ENCODE data around the gene CTTNBP2.

CTTNBP2 gene

DNA sequence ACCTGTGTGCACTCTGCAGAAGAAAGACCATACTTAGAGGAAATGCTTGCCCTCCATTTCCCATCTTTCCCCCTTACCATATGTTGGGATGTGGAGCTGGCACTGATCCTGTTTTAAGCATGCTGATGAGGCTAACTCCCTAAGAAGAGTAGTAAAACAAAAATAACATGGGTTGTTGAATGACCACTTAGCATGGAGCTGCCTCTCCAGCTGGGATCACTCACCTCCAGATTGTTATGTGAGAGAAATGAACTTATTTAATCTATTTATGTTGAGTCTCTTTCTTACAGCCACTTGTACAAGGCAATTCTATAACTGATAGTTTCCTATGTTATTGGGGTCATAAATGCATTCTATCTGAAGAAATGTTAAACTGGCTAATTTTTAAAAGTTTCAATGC lies 17.0 kb downstream of the CTTNBP2 start:
- TF ChIP-seq, protein P1, sequence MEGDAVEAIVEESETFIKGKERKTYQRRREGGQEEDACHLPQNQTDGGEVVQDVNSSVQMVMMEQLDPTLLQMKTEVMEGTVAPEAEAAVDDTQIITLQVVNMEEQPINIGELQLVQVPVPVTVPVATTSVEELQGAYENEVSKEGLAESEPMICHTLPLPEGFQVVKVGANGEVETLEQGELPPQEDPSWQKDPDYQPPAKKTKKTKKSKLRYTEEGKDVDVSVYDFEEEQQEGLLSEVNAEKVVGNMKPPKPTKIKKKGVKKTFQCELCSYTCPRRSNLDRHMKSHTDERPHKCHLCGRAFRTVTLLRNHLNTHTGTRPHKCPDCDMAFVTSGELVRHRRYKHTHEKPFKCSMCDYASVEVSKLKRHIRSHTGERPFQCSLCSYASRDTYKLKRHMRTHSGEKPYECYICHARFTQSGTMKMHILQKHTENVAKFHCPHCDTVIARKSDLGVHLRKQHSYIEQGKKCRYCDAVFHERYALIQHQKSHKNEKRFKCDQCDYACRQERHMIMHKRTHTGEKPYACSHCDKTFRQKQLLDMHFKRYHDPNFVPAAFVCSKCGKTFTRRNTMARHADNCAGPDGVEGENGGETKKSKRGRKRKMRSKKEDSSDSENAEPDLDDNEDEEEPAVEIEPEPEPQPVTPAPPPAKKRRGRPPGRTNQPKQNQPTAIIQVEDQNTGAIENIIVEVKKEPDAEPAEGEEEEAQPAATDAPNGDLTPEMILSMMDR (conservative IDR thresholded peaks at IDR 0.05) = no peak
- no peak overlapping the region for H3K27ac ChIP-seq

GRCh38 chr7:117854186-117854585 lies 19.1 kb downstream of the CTTNBP2 start:
- no peak overlapping the region for H3K27ac ChIP-seq

DNA sequence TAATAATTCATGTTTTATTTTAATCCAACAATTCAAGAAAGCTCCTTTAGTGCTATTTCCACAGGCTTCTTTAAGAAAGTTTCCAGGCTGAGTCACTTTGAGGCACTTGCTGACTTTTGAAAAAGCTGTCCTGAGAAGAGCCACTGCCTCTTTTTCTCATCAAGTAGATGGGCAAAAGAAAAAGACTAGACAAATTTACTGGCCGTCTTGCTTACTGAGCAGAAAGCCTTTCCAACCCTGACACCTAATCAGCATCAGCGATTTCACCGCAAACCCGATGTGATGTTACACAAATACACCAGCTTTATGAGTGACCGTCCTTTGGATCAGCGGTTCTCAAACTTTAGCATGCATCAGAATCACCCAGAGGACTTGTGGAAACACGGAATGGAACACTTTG lies 24.3 kb downstream of the CTTNBP2 start:
- TF ChIP-seq, protein P1 (conservative IDR thresholded peaks at IDR 0.05) = no peak
- no peak overlapping the region for H3K27ac ChIP-seq

More at GRCh38 chr7:117854186-117854585, 19.1 kb downstream of the CTTNBP2 start:
- TF ChIP-seq, protein P1 (conservative IDR thresholded peaks at IDR 0.05) = no peak

DNA sequence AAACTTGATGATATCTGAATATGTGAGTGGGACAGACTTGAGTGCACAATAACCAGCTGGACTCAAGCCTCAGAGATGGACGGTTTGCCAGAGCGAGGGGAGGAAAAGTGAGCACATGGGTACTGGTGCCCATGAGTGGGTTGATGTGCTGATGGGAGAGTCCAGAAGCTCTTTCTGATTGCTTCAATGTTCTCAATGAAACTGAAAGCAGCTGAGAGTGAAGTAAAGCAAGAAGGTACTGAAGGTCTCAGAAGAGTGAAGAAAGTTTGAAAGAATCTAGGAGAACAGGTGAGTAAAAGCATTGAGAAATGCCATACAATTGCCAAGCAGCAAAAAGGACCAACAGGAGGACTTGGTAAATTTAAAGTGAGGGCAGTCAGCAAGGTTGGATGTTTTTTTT lies 28.6 kb downstream of the CTTNBP2 start:
- H3K27ac ChIP-seq = no peak overlapping the region
- TF ChIP-seq, protein P1 (conservative IDR thresholded peaks at IDR 0.05) = no peak

DNA sequence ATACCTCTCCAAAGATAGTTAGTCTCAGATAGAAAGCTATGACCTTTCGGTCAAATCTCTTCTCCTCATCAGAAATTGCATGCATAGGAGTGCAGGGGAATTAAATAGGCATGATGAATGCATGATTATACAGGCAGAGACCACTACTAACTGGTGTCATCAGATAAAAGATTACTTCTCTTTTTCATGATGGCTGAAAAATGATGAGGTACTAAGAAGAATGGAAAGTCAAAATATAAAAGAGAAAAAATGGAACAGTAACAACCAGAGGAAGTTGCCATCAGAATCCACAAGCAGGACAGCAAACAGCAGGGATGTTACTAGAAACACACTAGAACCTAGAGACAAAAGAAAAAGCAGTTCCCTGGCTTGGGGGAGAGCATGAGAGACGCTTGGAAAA lies 31.6 kb downstream of the CTTNBP2 start:
- TF ChIP-seq, protein P1 (conservative IDR thresholded peaks at IDR 0.05) = no peak

DNA sequence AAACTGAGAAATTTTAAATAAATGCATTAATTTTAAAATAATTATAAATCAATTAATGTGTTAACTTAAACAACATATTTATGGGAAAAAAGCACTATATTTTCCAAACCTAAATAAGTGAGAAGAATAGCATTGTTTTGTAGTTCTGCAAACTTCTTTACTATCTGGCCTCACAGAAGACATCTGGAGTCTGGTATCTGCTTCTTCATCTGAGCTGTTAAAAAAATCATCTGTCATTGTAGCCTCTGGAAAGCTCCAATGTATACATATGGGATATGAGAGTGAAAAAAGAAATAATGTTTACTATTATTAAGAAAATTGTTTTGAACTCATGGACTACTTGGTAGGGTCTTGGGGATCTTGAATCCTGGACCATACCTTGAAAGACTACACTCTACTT lies 32.2 kb downstream of the CTTNBP2 start:
- TF ChIP-seq, protein P1 (conservative IDR thresholded peaks at IDR 0.05) = no peak
- H3K27ac ChIP-seq = no peak overlapping the region

More for the DNA sequence above, 31.6 kb downstream of the CTTNBP2 start:
- H3K27ac ChIP-seq = no peak overlapping the region

DNA sequence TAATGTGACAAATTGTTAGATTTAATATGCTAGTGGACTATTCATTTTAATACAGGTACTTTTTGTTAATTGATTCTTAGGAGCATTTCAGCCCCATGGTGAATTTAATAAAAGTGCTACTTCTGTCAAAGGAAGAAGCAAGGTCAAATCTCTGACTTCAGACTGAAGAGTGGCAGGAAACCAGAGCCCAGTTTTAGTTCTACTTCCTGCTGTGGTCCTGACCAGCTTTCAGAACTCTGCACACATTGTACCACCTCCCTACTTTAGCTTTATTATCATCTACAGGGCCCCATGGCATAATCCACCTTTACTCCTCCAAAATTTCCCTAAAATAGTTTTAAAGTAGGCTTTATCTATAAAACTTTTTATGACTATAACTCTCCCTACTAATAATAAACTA lies 33.7 kb downstream of the CTTNBP2 start:
- no peak overlapping the region for H3K27ac ChIP-seq
- TF ChIP-seq, protein P1 (conservative IDR thresholded peaks at IDR 0.05) = no peak
